HG03045 (cell line): ENCODE measurements around the gene ADAMTS8.

ENCODE experiments used
- ATAC-seq: cut with Tn5 transposase; IDR thresholded peaks from one replicate; pipeline ENCODE4 v1.9.1; 2021; ENCODE audit warnings: mild to moderate bottlenecking, moderate library complexity; ENCODE audit not compliant: unreplicated experiment

The ADAMTS8 gene

GRCh38 chr11:130464291-130464812, 35.9 kb upstream of the ADAMTS8 start:
- no peak for ATAC-seq

- ATAC-seq = no peak
These were observed 34.5 kb upstream of the ADAMTS8 start for GRCh38 chr11:130462931-130463330.

- no peak for ATAC-seq
These were observed 33.9 kb upstream of the ADAMTS8 start for GRCh38 chr11:130462101-130462885.

GRCh38 chr11:130459521-130459920, 31.1 kb upstream of the ADAMTS8 start:
- no peak for ATAC-seq

- ATAC-seq = no peak
These were observed 30.0 kb upstream of the ADAMTS8 start for GRCh38 chr11:130458410-130458729.

- no peak for ATAC-seq
These were observed 29.4 kb upstream of the ADAMTS8 start for GRCh38 chr11:130457623-130458409.

GRCh38 chr11:130456286-130456685, 27.9 kb upstream of the ADAMTS8 start:
- no peak for ATAC-seq

GRCh38 chr11:130455483-130456127, 27.2 kb upstream of the ADAMTS8 start:
- no peak for ATAC-seq

GRCh38 chr11:130454491-130455252, 26.3 kb upstream of the ADAMTS8 start:
- no peak for ATAC-seq

GRCh38 chr11:130452940-130453339, 24.5 kb upstream of the ADAMTS8 start:
- no peak for ATAC-seq

GRCh38 chr11:130452176-130452575, 23.8 kb upstream of the ADAMTS8 start:
- ATAC-seq = no peak

- no peak for ATAC-seq
These were observed 23.0 kb upstream of the ADAMTS8 start for GRCh38 chr11:130451231-130452019.

- no peak for ATAC-seq
These were observed 21.8 kb upstream of the ADAMTS8 start for GRCh38 chr11:130449996-130450769.

- ATAC-seq = no peak
These were observed 21.0 kb upstream of the ADAMTS8 start for GRCh38 chr11:130449310-130449990.

GRCh38 chr11:130448416-130449309, 20.3 kb upstream of the ADAMTS8 start, which contains the start of gene ADAMTS15:
Gene ADAMTS15 (plus strand): TSS chr11:130448645. CDS start chr11:130448974, 329 bp downstream.
- no peak for ATAC-seq

- no peak for ATAC-seq
These were observed 19.6 kb upstream of the ADAMTS8 start for GRCh38 chr11:130448039-130448415.

GRCh38 chr11:130445788-130446187, 17.4 kb upstream of the ADAMTS8 start:
- no peak for ATAC-seq

GRCh38 chr11:130442737-130443136, 14.3 kb upstream of the ADAMTS8 start:
- no peak for ATAC-seq
